ENCODE measurements around the gene COBL. TPM values are rescaled to one million over a fixed set of nuclear protein-coding genes. Genes with fewer than 3 reads are reported as not detected.

Gene COBL
- total and polyA plus RNA-seq, 9 of the 15 experiments (the other 6 are each of a cell fraction or from before 2014, with no cell fraction given), result 0.01 to 2.4 (median 0.09) TPM; not detected in 3

- TF ChIP-seq, protein P1, sequence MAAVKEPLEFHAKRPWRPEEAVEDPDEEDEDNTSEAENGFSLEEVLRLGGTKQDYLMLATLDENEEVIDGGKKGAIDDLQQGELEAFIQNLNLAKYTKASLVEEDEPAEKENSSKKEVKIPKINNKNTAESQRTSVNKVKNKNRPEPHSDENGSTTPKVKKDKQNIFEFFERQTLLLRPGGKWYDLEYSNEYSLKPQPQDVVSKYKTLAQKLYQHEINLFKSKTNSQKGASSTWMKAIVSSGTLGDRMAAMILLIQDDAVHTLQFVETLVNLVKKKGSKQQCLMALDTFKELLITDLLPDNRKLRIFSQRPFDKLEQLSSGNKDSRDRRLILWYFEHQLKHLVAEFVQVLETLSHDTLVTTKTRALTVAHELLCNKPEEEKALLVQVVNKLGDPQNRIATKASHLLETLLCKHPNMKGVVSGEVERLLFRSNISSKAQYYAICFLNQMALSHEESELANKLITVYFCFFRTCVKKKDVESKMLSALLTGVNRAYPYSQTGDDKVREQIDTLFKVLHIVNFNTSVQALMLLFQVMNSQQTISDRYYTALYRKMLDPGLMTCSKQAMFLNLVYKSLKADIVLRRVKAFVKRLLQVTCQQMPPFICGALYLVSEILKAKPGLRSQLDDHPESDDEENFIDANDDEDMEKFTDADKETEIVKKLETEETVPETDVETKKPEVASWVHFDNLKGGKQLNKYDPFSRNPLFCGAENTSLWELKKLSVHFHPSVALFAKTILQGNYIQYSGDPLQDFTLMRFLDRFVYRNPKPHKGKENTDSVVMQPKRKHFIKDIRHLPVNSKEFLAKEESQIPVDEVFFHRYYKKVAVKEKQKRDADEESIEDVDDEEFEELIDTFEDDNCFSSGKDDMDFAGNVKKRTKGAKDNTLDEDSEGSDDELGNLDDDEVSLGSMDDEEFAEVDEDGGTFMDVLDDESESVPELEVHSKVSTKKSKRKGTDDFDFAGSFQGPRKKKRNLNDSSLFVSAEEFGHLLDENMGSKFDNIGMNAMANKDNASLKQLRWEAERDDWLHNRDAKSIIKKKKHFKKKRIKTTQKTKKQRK (IDR thresholded peaks at IDR 0.05; ENCODE audit: borderline replicate concordance, low read depth, low read length), result no peak
- no peak for TF ChIP-seq ARID2 (IDR thresholded peaks at IDR 0.05)
- TF ChIP-seq SNRNP70 (optimal IDR thresholded peaks at IDR 0.05; ENCODE audit: low read depth, low read length), result no peak
- no peak for TF ChIP-seq GMEB1 (CRISPR knock-in tag; IDR thresholded peaks at IDR 0.05)
- no peak for TF ChIP-seq FIP1L1 (IDR thresholded peaks at IDR 0.05; ENCODE audit: low read depth, low read length, poor library complexity, severe bottlenecking)
- TF ChIP-seq DACH1 (IDR thresholded peaks at IDR 0.05; ENCODE audit: partially characterized antibody), result no peak
- no peak for TF ChIP-seq PATZ1 (CRISPR knock-in tag; IDR thresholded peaks at IDR 0.05; ENCODE audit: borderline replicate concordance)
- TF ChIP-seq CEBPB (tag; IDR thresholded peaks at IDR 0.05), result no peak
- no peak for TF ChIP-seq ZNF174 (CRISPR knock-in tag; IDR thresholded peaks at IDR 0.05)
- TF ChIP-seq SMAD4 (CRISPR knock-in tag; conservative IDR thresholded peaks at IDR 0.05), result no peak
Observed at GRCh38 chr7:51327287-51327717, 10.7 kb upstream of the COBL start (continued).
